PC-3 (cell line): ENCODE data around the gene EDN2. TPM values are rescaled to one million over a fixed set of nuclear protein-coding genes. Genes with fewer than 3 reads are reported as not detected.

Experiments
- ATAC-seq: fragments of 200-7000 bp; cut with Tn5 transposase; 2 replicates; pipeline ENCODE4 v1.9.1; 2020; ENCODE audit warnings: mild to moderate bottlenecking, moderate library complexity
- BruUV-seq: library from RNA; stranded (reverse); fragments of 400-500 nt; replicated peaks from 2 replicates; lab custom pipeline; 2021; lab: Mats Ljungman, UMichigan
- CTCF ChIA-PET: fragments of 300-600 bp; sonication (Branson Sonifier 250); formaldehyde crosslinking; loops from one replicate; lab custom pipeline; 2022; ENCODE audit warnings: antibody characterized with exemption; lab: Charles Lee
- POLR2A ChIA-PET: fragments of 300-600 bp; sonication (Branson Sonifier 250); formaldehyde crosslinking; loops from one replicate; lab custom pipeline; 2022; ENCODE audit warnings: antibody characterized with exemption; ENCODE audit not compliant: unreplicated experiment; lab: Charles Lee
- DNase-seq: peaks from one replicate; pipeline ENCODE4 v3.0.0-alpha.2; 2015
- H2AFZ ChIP-seq: fragments of 300-600 bp; sonication (generic); 2 replicates; pipeline ENCODE4 v1.6.0; 2016; ENCODE audit warnings: antibody characterized with exemption, low read length
- H3F3A ChIP-seq: fragments of 300-600 bp; sonication (generic); one replicate; pipeline ENCODE4 v1.6.0; 2017; ENCODE audit warnings: antibody characterized with exemption, low read length, control low read depth, mild to moderate bottlenecking; ENCODE audit not compliant: unreplicated experiment
- H3K27ac ChIP-seq: fragments of 300-600 bp; sonication (generic); 2 replicates; pipeline ENCODE4 v1.5.1; 2016; ENCODE audit warnings: mild to moderate bottlenecking, low read length
- H3K27me3 ChIP-seq: fragments of 300-600 bp; sonication (generic); 2 replicates; pipeline ENCODE4 v1.6.1; 2016; ENCODE audit warnings: low read length, mixed read lengths
- H3K36me3 ChIP-seq: fragments of 300-600 bp; sonication (generic); 2 replicates; pipeline ENCODE4 v1.6.1; 2016; ENCODE audit warnings: low read depth, mixed run types, low read length, mixed read lengths
- H3K4me1 ChIP-seq: fragments of 300-600 bp; sonication (generic); 2 replicates; pipeline ENCODE4 v1.5.1; 2016; ENCODE audit warnings: low read length; ENCODE audit not compliant: insufficient read depth
- H3K4me2 ChIP-seq: fragments of 300-600 bp; sonication (generic); 2 replicates; pipeline ENCODE4 v1.6.0; 2016; ENCODE audit warnings: low read length
- H3K4me3 ChIP-seq: fragments of 300-600 bp; sonication (generic); 2 replicates; pipeline ENCODE4 v1.5.1; 2016; ENCODE audit warnings: mild to moderate bottlenecking, low read length, mixed read lengths
- H3K79me2 ChIP-seq: fragments of 300-600 bp; sonication (generic); 2 replicates; pipeline ENCODE4 v1.6.1; 2017; ENCODE audit warnings: low read length, mixed read lengths
- H3K9ac ChIP-seq: fragments of 300-600 bp; sonication (generic); 2 replicates; pipeline ENCODE4 v1.6.0; 2016; ENCODE audit warnings: mild to moderate bottlenecking, low read length
- H3K9me2 ChIP-seq: fragments of 300-600 bp; sonication (generic); replicated peaks from 2 replicates; pipeline ENCODE4 v1.6.1; 2016; ENCODE audit warnings: mixed run types, low read length, mixed read lengths
- H3K9me3 ChIP-seq: fragments of 300-600 bp; sonication (generic); 2 replicates; pipeline ENCODE4 v1.6.1; 2016; ENCODE audit warnings: low read length, mixed read lengths
- H4K20me1 ChIP-seq: fragments of 300-600 bp; sonication (generic); 2 replicates; pipeline ENCODE4 v1.6.1; 2016; ENCODE audit warnings: low read length, mixed read lengths
- CTCF ChIP-seq: fragments of 300-600 bp; sonication (generic); conservative IDR thresholded peaks from 2 replicates; pipeline ENCODE4 v1.5.1; 2017; ENCODE audit warnings: antibody characterized with exemption, low read depth, mild to moderate bottlenecking, low read length
- EZH2 ChIP-seq: fragments of 300-600 bp; sonication (generic); IDR thresholded peaks from one replicate; pipeline ENCODE4 v1.6.1; 2017; ENCODE audit warnings: antibody characterized with exemption, mild to moderate bottlenecking, low read length; ENCODE audit not compliant: unreplicated experiment
- EZH2phosphoT487 ChIP-seq: fragments of 300-600 bp; sonication (generic); IDR thresholded peaks from 2 replicates; pipeline ENCODE4 v1.6.1; 2018; ENCODE audit warnings: mild to moderate bottlenecking, antibody characterized with exemption, low read length, borderline replicate concordance
- intact Hi-C: fragments of 100-400 bp; cut with micrococcal nuclease; formaldehyde crosslinking; loops from 2 replicates; pipeline ENCODE4 v1.9.0; 2023
- total RNA-seq: library from RNA; depleted of rRNA; stranded (reverse); fragments of >200 nt; gene quantifications from 2 replicates; pipeline ENCODE4 v1.2.3, GENCODE V29; 2014

Gene EDN2
- total RNA-seq, 1 experiment from 2014 or later, result 0.36 TPM

GRCh38 chr1:41448821-41449220, 35.7 kb downstream of the EDN2 start:
- intact Hi-C loops, result no loop called here
- ChIA-PET POLR2A (interaction anchor here (0.7 kb wide), 1 partner anchor 15 kb away, joined by 4 read pairs; no protein-coding TSS in a partner anchor), CTCF (no interaction called here)
- Histone ChIP-seq H3K9me3 (peaks cover 12% of the 10 kb centered on the region; the same call in 1 of the 2 replicates), H3K79me2 (no peaks in the 10 kb centered on the region), H3K27me3 (no peaks in the 10 kb centered on the region), H3K4me3 (no peak overlapping the region), H3K27ac (no peak overlapping the region), H3K4me1 (no peaks in the 10 kb centered on the region), H3K4me2 (no peak overlapping the region), H3K9me2 (no peaks in the 10 kb centered on the region), H3K9ac (no peak overlapping the region), H2AFZ (no peak overlapping the region), H3F3A (no peaks in the 10 kb centered on the region), H3K36me3 (no peaks in the 10 kb centered on the region), H4K20me1 (no peaks in the 10 kb centered on the region)
- BruUV-seq, result no TSS peak
- ATAC-seq, result no peak
- DNase-seq, result no peak
- no peak for TF ChIP-seq CTCF
- TF ChIP-seq EZH2phosphoT487, result no peak
- no peak for TF ChIP-seq EZH2

GRCh38 chr1:41447995-41448770, 36.3 kb downstream of the EDN2 start:
- BruUV-seq, result no TSS peak
- DNase-seq (no peak), ATAC-seq (no peak; the same call in 1 of the 2 replicates)
- Histone ChIP-seq H4K20me1 (no peaks in the 10 kb centered on the region), H3K4me2 (no peak overlapping the region), H3K36me3 (no peaks in the 10 kb centered on the region), H3K9me2 (no peaks in the 10 kb centered on the region), H3K27me3 (no peaks in the 10 kb centered on the region), H3K4me1 (no peaks in the 10 kb centered on the region), H3K9ac (no peak overlapping the region), H3K27ac (no peak overlapping the region), H3K4me3 (no peak overlapping the region), H3K9me3 (peaks cover 12% of the 10 kb centered on the region; the same call in 1 of the 2 replicates), H3K79me2 (no peaks in the 10 kb centered on the region), H2AFZ (no peak overlapping the region), H3F3A (no peaks in the 10 kb centered on the region)
- CTCF ChIA-PET, result no interaction called here
- POLR2A ChIA-PET, result no interaction called here
- TF ChIP-seq CTCF (no peak), EZH2 (no peak), EZH2phosphoT487 (no peak)
- intact Hi-C loops, result no loop called here
